C4-2B (cell line): ENCODE results near the gene ASB13.
"Not testable (repeated sequence)": the region's sequence is repeated elsewhere in the genome, so short reads cannot be mapped to it uniquely, and the experiment has no call there.

ENCODE experiments used
- H3K27ac ChIP-seq: fragments of 450-650 bp; 2 replicates; pipeline ENCODE4 v1.5.1; 2017
- ZFX ChIP-seq: fragments of 450-650 bp; IDR thresholded peaks from 2 replicates; pipeline ENCODE4 v1.6.1; 2017
- TF ChIP-seq, protein P1 (sequence below): fragments of 450-650 bp; conservative IDR thresholded peaks from 2 replicates; pipeline ENCODE4 v1.5.1; 2017; ENCODE audit warnings: mild to moderate bottlenecking

ASB13 gene

DNA sequence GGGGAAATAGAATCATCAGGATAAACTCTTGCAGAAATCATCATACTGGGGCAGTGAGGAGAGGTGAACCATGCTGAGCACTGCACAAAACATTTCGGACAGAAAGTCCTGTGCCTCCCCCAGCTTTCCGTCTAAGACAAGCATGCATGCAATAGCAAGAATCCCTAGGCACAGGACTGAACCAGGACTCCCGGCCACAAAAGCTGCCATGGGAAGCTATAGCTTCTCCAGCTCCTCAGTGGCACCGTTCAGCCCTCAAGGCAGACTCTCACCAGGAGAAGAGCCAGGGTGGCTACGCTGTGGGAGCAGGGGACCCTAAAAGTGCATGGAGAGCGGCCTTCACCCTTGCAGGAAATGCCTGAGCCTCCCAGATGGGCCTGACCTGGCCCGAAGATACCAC, 70.8 kb downstream of the ASB13 start:
- TF ChIP-seq ZFX, result no peak
- TF ChIP-seq, protein P1, sequence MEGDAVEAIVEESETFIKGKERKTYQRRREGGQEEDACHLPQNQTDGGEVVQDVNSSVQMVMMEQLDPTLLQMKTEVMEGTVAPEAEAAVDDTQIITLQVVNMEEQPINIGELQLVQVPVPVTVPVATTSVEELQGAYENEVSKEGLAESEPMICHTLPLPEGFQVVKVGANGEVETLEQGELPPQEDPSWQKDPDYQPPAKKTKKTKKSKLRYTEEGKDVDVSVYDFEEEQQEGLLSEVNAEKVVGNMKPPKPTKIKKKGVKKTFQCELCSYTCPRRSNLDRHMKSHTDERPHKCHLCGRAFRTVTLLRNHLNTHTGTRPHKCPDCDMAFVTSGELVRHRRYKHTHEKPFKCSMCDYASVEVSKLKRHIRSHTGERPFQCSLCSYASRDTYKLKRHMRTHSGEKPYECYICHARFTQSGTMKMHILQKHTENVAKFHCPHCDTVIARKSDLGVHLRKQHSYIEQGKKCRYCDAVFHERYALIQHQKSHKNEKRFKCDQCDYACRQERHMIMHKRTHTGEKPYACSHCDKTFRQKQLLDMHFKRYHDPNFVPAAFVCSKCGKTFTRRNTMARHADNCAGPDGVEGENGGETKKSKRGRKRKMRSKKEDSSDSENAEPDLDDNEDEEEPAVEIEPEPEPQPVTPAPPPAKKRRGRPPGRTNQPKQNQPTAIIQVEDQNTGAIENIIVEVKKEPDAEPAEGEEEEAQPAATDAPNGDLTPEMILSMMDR, result no peak

DNA sequence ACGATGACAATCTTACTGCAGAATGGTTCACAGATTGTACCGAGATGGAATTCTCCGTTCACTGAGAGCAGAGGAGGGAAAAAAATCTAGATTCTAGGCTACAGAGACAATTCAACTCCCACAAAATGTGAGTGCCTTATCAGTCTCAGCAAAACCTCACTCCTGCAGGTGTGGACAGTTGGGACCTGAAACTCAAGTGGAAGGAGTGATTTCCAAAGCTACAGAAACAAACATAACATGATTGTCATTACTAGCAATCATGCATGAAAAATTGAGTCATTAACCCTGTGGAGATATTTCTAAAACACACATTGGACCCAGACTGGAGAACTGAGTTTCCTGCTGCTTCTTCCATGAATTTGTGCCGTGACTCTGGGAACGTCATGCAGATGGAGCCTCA, 71.3 kb downstream of the ASB13 start:
- H3K27ac ChIP-seq, result no peak overlapping the region
- no peak for TF ChIP-seq ZFX
- TF ChIP-seq, protein P1, result no peak

More for the DNA sequence above, 70.8 kb downstream of the ASB13 start:
- H3K27ac ChIP-seq, result no peak overlapping the region

DNA sequence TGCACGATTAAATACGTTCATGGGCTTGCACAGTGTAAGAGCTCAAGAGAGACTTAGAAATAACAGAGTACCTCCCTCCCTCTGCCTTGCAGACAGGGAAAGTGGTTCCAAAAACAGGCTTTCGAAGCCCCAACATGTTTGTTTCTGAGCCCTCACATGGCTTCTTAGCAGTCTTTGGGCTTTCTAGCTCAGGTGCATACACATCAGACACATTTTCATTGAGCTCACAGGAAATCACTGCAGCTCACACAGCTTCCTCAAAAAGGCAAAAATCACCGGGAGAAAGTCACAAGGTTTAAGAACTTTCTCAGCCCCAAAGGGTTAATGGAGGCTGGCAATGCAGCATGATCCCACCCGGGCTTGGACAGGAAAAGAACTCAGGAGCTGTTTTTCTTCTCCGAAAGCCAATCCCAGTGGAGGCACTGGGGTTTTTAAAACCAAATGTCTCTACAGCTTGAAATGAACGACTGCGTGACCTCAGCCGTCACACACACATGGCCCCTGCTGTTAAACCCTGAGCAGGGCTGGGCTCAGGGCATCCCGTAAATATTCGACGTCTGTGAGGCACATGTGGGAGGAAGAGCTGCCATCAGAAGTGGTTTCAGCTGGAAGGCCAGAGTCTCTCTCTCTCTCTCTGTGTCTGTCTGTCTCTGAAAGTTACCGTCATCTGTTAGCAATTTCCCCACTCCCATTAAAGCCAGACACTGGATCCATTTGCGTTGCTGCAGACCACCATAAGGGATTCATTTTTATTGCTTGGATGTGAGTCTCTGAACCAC, 71.9 kb downstream of the ASB13 start:
- no peak overlapping the region for H3K27ac ChIP-seq
- TF ChIP-seq, protein P1, result no peak
- TF ChIP-seq ZFX, result no peak

DNA sequence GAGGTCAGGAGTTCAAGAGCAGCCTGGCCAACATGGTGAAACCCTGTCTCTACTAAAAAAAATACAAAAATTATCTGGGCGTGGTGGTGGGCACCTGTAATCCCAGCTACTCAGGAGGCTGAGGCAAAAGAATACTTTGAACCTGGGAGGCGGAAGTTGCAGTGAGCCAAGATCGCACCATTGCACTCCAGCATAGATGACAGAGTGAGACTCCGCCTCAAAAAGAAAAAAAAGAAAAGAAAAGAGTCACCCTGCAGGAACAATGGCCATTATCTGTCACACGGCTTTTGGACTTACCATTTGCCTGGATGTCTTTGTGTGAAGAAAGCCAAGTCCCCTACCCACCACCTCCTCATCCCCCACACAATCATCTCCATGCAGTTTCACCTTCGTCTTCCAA, 73.0 kb downstream of the ASB13 start:
- not testable (repeated sequence) for H3K27ac ChIP-seq

DNA sequence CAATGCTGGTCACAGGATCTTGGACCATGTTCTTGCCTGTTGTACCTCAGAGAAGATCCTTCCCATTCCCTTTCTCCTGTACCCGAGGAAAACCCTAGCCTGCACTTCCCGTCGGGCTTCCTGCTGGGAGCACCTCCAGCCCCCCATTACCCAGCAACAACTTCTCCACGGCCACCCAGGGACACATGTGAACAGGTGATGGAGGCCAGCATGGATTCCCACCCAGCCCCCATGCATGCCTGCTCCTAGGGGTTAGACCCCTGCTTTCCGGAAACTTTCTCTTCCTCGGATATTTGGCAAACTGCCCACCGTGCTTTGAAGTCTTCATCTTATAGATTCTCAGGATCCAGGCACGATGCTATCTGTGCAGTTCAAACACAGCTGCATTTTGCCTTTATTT, 74.3 kb downstream of the ASB13 start:
- TF ChIP-seq, protein P1, result no peak
- TF ChIP-seq ZFX, result no peak
- no peak overlapping the region for H3K27ac ChIP-seq

DNA sequence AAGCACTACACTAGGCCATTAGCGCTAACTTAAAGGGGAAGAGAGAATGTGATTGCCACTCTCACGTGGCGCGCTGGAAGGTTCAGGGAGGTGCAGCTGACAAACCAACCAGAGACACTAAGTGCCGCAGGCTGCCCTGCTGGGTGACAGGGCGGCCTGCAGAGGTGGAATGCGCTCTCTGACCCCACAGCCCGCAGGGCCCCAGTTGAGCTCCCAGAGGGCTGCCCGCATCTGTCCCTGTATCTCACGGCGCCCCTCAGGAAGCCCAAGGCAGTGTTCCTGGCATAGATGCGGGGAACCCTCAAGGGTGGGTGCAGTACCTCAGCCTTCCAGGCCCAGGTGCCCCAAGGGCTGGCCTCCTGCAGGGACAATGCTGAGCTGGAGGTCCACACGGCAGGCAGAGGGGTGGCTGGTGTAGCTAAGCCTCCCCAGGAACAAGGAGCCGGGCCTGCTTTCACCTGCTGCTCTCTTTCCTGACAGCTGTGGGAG, 75.0 kb downstream of the ASB13 start:
- no peak overlapping the region for H3K27ac ChIP-seq
- TF ChIP-seq ZFX, result no peak
- TF ChIP-seq, protein P1, result no peak

DNA sequence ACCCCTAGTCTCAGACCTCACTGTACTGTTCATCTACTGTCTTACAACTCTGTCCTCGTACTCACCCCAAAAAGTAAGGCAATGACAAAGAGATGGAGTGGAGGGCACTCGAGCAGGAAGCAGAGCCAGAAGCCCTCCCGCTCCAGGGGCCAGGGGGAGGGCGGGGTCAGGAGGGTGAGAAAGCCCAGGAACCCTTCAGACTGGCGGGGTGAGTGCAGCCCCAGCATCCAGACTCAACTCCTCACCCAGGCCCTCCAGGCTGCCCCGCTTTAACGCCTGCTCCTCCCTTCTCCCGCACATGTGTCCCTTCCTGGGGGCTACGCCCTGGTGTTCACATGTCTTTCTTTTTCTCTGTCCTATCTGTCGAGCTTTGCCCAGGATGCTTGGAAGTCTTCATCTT, 75.6 kb downstream of the ASB13 start:
- TF ChIP-seq, protein P1, result no peak
- TF ChIP-seq ZFX, result no peak

More for the DNA sequence above, 75.6 kb downstream of the ASB13 start:
- no peak overlapping the region for H3K27ac ChIP-seq
